Type B pancreatic cell (in vitro differentiated cells): ENCODE measurements around the gene MINPP1. TPM values are rescaled to one million over a fixed set of nuclear protein-coding genes. Genes with fewer than 3 reads are reported as not detected.
A peak's percentile ranks its signal among the peaks of the same experiment; 100 is the strongest.

Experiments used
- DNase-seq: peaks from one replicate; pipeline ENCODE4 v3.0.0; 2021; ENCODE audit warnings: mixed read lengths; ENCODE audit not compliant: unreplicated experiment; ENCODE audit errors: extremely low spot score
- H3K27ac Mint-ChIP-seq: 2 replicates; pipeline ENCODE4 v1.8.0; 2021; ENCODE audit warnings: mild to moderate bottlenecking, mixed read lengths
- H3K27me3 Mint-ChIP-seq: 2 replicates; pipeline ENCODE4 v1.8.0; 2021; ENCODE audit warnings: mixed read lengths
- H3K36me3 Mint-ChIP-seq: 2 replicates; pipeline ENCODE4 v1.8.0; 2021; ENCODE audit warnings: mixed read lengths
- H3K4me1 Mint-ChIP-seq: one replicate; pipeline ENCODE4 v1.8.0; 2021; ENCODE audit warnings: mixed read lengths; ENCODE audit not compliant: unreplicated experiment
- H3K4me3 Mint-ChIP-seq: 2 replicates; pipeline ENCODE4 v1.8.0; 2021; ENCODE audit warnings: mild to moderate bottlenecking, mixed read lengths
- H3K9me3 Mint-ChIP-seq: 2 replicates; pipeline ENCODE4 v1.8.0; 2021; ENCODE audit warnings: mixed read lengths
- total RNA-seq: library from RNA; stranded (reverse); gene quantifications from 2 replicates; pipeline ENCODE4 v1.2.1, GENCODE V29; 2021; ENCODE audit warnings: low replicate concordance
- TF ChIP-seq, protein P1 (sequence below): fragments of 200-600 bp; sonication (generic); conservative IDR thresholded peaks from 2 replicates; pipeline ENCODE4 v1.5.0; 2021; ENCODE audit warnings: antibody characterized with exemption, mild to moderate bottlenecking

The MINPP1 gene
- total RNA-seq, 1 donor from 2014 or later, result 23.4 TPM

DNA sequence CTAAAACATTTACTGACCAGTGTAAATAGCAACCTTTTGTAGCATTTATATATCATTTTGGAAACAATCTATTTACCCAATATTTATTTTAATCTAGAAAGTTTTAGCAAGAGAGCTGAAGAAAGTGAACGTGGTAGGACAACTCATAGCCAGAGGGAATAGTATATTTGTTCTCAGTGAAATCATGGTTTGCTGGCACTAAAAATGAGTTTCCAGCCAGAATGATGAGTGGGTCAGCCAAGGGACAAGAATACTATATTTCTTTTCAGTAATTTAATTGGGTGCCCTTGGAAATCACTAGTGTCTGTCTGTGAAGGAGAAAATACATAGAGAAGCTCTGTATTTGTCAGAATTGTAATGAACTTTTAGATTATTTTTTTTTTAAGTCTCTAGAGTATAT, 74.9 kb downstream of the MINPP1 start:
- H3K4me1 Mint-ChIP-seq, result peaks cover 6% of the 10 kb centered on the region
- H3K27ac Mint-ChIP-seq, result no peak overlapping the region
- no peaks in the 10 kb centered on the region for H3K27me3 Mint-ChIP-seq
- TF ChIP-seq, protein P1, sequence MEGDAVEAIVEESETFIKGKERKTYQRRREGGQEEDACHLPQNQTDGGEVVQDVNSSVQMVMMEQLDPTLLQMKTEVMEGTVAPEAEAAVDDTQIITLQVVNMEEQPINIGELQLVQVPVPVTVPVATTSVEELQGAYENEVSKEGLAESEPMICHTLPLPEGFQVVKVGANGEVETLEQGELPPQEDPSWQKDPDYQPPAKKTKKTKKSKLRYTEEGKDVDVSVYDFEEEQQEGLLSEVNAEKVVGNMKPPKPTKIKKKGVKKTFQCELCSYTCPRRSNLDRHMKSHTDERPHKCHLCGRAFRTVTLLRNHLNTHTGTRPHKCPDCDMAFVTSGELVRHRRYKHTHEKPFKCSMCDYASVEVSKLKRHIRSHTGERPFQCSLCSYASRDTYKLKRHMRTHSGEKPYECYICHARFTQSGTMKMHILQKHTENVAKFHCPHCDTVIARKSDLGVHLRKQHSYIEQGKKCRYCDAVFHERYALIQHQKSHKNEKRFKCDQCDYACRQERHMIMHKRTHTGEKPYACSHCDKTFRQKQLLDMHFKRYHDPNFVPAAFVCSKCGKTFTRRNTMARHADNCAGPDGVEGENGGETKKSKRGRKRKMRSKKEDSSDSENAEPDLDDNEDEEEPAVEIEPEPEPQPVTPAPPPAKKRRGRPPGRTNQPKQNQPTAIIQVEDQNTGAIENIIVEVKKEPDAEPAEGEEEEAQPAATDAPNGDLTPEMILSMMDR, result no peak
- H3K9me3 Mint-ChIP-seq, result no peaks in the 10 kb centered on the region
- H3K36me3 Mint-ChIP-seq, result no peaks in the 10 kb centered on the region
- DNase-seq, result no peak
- no peak overlapping the region for H3K4me3 Mint-ChIP-seq

DNA sequence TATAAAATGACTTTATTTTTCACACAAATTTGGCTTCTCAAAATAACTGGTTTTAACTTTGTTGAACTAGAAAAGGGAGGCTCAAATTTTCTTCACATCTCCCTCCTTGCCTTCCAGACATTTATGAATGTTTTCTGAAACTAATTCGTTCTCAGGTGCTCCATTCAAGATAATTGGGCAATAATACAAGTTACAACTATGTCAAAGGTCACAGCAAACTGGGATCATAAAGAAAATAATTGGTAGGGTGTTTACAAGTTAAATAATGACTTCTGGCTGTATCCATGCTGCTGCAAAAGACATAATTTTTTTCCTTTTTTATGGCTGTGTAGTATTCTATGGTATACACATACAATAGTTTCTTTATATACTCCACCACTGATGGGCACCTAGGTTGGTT, 75.3 kb downstream of the MINPP1 start:
- peaks cover 6% of the 10 kb centered on the region for H3K4me1 Mint-ChIP-seq
- DNase-seq, result no peak
- H3K27ac Mint-ChIP-seq, result no peak overlapping the region
- H3K27me3 Mint-ChIP-seq, result no peaks in the 10 kb centered on the region
- H3K36me3 Mint-ChIP-seq, result no peaks in the 10 kb centered on the region
- H3K9me3 Mint-ChIP-seq, result no peaks in the 10 kb centered on the region
- no peak overlapping the region for H3K4me3 Mint-ChIP-seq
- TF ChIP-seq, protein P1, result no peak

DNA sequence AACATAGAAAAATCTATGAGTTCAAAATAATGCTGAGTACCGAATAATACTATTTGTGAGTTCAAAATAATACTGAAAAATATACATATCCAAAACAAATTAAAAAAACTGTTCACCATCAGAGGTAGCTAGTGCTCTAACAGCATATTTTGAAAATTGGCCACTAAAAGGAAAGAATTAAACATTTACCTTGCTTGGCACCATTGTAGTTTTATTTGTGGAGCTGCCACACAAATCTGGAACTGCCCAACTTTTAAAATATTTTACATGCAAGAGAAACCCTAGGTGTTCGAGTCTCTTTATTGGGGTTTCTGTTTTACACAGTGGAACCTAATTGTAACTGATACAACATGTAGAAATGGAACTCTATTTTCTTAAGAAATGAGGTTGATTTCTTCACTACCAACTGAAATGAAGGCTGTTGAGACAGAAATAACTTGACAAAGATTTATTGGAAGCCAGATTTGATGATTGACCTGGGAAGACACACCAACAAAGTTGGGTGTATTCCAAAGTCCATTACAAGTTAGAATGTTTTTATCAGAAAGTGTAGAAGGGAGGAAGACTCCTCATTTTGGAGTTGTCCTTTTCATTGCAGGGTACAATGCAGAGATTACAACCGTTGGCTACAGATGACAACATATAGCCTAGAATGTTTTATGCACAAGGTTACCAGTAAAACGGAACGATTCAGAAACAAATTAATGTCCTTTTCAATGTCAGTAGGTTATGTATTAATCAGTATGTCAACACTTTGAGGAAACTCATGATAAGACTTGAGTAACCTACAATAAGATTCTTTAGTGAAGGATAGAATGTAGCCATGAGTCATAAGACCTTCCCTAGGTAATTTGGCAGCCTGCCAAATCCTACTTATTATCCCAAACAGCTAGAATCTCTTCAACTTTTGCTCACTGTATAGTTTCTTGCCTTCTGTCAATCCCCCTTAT, 81.1 kb downstream of the MINPP1 start:
- Mint-ChIP-seq H3K27me3 (no peaks in the 10 kb centered on the region), H3K36me3 (no peaks in the 10 kb centered on the region), H3K4me3 (no peak overlapping the region), H3K27ac (peak overlapping the region; percentile 12), H3K9me3 (no peaks in the 10 kb centered on the region), H3K4me1 (peaks cover 3% of the 10 kb centered on the region)
- TF ChIP-seq, protein P1, result no peak
- DNase-seq, result no peak

DNA sequence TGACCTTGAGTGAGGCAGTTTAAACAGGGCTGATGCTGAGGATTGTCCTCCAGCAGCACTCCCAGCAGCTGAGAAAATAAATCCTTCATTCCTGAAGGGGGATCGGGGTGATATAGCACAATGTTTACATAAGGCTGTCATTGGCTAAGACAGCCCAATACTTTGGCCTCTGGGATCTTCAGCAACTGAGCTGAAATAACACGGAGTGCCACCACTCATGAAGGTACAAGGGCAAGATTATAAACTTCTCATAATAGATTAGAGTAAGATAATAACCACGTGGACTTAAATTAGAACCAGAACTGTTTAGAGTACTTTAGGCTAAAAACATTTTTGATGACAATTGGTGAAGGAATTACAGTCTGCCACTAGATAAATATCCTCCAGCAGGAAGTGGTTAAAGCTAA, 85.0 kb downstream of the MINPP1 start:
- DNase-seq, result no peak
- no peak overlapping the region for H3K27ac Mint-ChIP-seq
- no peak overlapping the region for H3K4me3 Mint-ChIP-seq

DNA sequence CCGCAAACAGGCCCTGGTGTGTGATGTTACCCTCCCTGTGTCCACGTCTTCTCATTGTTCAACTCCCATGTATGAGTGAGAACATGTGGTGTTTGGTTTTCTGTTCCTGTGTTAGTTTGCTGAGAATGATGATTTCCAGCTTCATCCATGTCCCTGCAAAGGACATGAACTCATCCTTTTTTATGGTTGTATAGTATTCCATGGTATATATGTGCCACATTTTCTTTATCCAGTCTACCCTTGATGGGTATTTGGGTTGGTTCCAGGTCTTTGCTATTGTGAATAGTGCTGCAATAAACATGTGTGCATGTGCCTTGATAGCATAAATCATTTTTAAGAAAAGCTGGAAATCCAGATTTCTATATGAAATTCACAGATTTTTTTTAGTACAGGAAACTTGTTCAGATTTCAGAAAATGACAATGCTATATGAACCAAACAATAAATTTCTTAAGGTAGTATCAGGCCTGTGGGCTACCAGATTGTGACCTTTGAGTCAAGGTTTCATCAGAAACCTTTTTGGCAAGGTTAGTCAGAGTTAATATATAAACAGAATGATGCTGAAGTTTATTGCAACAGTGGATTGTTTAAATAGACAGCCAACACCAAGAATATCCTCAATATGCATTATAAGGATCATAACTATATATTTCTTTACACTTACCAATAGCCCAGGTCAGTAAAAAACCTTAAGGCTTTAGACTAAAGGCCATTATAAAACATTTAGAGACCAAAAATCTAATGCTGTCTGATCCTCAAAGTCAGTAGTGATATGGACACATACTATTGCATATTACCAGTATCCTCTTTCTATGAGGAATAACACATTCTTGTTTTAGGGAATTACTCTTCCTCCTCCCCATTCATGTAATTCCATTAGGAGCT, 86.3 kb downstream of the MINPP1 start:
- no peaks in the 10 kb centered on the region for H3K9me3 Mint-ChIP-seq

More for the DNA sequence above, 85.0 kb downstream of the MINPP1 start:
- Mint-ChIP-seq H3K36me3 (no peaks in the 10 kb centered on the region), H3K27me3 (no peaks in the 10 kb centered on the region), H3K4me1 (peaks cover 8% of the 10 kb centered on the region), H3K9me3 (no peaks in the 10 kb centered on the region)
- TF ChIP-seq, protein P1, result no peak

More for the DNA sequence above, 86.3 kb downstream of the MINPP1 start:
- no peak for DNase-seq
- Mint-ChIP-seq H3K4me1 (peaks cover 6% of the 10 kb centered on the region), H3K27ac (no peak overlapping the region), H3K36me3 (no peaks in the 10 kb centered on the region), H3K4me3 (no peak overlapping the region), H3K27me3 (no peaks in the 10 kb centered on the region)
- TF ChIP-seq, protein P1, result no peak
